IPS-18a (cell line): ENCODE measurements around the gene GOLGA8S.
"Not testable (repeated sequence)": the region's sequence is repeated elsewhere in the genome, so short reads cannot be mapped to it uniquely, and the experiment has no call there.

Experiments used
- H3K27ac ChIP-seq: one replicate; pipeline ENCODE4 v1.5.1; 2013; ENCODE audit warnings: low read length
- H3K27me3 ChIP-seq: one replicate; pipeline ENCODE4 v1.6.1; 2013; ENCODE audit warnings: mild to moderate bottlenecking, low read length; ENCODE audit not compliant: control insufficient read depth, insufficient read depth
- H3K36me3 ChIP-seq: one replicate; pipeline ENCODE4 v1.6.1; 2013; ENCODE audit warnings: low read depth, low read length; ENCODE audit not compliant: control insufficient read depth
- H3K4me1 ChIP-seq: one replicate; pipeline ENCODE4 v1.6.1; 2013; ENCODE audit warnings: low read depth, low read length; ENCODE audit not compliant: control insufficient read depth
- H3K4me3 ChIP-seq: one replicate; pipeline ENCODE4 v1.5.1; 2013; ENCODE audit warnings: low read length
- H3K9ac ChIP-seq: one replicate; pipeline ENCODE4 v1.6.1; 2013; ENCODE audit warnings: mild to moderate bottlenecking, low read length, moderate library complexity
- H3K9me3 ChIP-seq: one replicate; pipeline ENCODE4 v1.6.1; 2013; ENCODE audit warnings: low read depth, low read length; ENCODE audit not compliant: control insufficient read depth

Gene GOLGA8S

DNA sequence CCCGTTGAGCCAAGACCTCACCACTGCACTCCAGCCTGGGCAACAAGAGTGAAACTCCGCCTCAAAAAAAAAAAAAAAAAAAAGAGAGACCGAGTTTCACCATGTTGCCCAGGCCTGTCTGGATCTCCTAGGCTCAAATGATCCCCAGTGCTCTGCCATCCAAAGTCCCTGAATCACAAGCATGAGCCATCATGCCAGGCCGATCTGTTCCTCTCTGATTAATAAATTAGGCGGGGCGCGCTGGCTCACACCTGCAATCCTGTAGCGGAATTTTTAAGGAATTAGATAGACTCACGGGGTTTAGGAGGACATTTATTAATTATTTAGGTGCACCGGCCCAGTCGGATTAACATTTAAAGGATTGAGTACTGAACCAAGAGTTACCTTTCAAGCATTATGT lies 19.7 kb downstream of the GOLGA8S start:
- H3K27ac ChIP-seq, H3K36me3 ChIP-seq: not testable (repeated sequence)
- peaks cover 25% of the 10 kb centered on the region for H3K9me3 ChIP-seq

GRCh38 chr15:23378946-23379345 lies 24.4 kb downstream of the GOLGA8S start:
- not testable (repeated sequence) for H3K27ac ChIP-seq, H3K36me3 ChIP-seq, H3K9ac ChIP-seq, H3K4me1 ChIP-seq, H3K4me3 ChIP-seq, H3K27me3 ChIP-seq
- H3K9me3 ChIP-seq: peaks cover 25% of the 10 kb centered on the region

More for the DNA sequence above, 19.7 kb downstream of the GOLGA8S start:
- H3K27me3 ChIP-seq, H3K4me3 ChIP-seq, H3K4me1 ChIP-seq, H3K9ac ChIP-seq: not testable (repeated sequence)

DNA sequence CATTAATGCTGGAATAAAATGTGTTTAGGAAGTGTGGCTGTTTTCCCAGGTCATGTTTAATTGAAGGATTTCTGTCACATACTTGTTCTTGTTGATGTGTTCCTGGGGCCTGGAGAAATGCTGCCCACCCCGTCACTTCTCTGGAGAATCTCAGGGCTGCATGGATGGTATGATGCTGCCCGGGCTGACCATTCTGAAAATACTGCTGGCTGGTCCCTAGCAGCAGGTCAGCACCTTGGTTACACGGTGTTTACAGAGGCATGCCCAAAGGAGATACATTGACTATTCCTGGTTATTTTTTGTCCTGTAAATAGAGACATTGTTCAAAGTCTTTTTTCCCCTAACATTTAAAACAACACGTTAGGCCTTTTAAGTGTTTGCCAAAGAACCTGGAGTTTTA lies 26.2 kb downstream of the GOLGA8S start:
- not testable (repeated sequence) for H3K27me3 ChIP-seq, H3K36me3 ChIP-seq, H3K27ac ChIP-seq, H3K9ac ChIP-seq, H3K4me1 ChIP-seq, H3K4me3 ChIP-seq
- peaks cover 18% of the 10 kb centered on the region for H3K9me3 ChIP-seq

- H3K9me3 ChIP-seq: peaks cover 17% of the 10 kb centered on the region
- not testable (repeated sequence) for H3K4me1 ChIP-seq, H3K27me3 ChIP-seq, H3K27ac ChIP-seq, H3K36me3 ChIP-seq, H3K9ac ChIP-seq, H3K4me3 ChIP-seq
Observed at GRCh38 chr15:23381192-23381591, 26.6 kb downstream of the GOLGA8S start.

DNA sequence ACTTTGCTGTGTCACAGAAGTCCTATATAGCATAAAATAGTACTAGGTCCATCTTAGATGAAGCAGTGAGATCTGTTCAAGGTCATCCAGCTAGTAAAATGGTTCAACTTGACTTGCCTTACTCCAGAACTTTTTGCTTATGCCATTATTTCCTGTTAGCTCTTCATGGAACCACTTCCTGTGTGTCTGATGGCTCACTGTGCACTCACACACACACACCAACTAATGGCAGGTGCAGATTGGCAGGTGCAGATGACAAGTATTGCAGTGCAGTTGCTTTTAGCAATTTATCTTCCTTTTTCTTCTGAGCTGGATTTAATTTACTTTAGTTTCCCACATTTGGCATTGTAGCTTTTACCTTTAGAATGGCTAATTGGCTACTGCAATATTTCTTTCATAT lies 29.8 kb downstream of the GOLGA8S start:
- Histone ChIP-seq H3K36me3 (no peaks in the 10 kb centered on the region), H3K27me3 (no peaks in the 10 kb centered on the region), H3K9ac (no peak overlapping the region), H3K4me3 (no peak overlapping the region), H3K27ac (no peak overlapping the region), H3K4me1 (no peaks in the 10 kb centered on the region), H3K9me3 (no peaks in the 10 kb centered on the region)

DNA sequence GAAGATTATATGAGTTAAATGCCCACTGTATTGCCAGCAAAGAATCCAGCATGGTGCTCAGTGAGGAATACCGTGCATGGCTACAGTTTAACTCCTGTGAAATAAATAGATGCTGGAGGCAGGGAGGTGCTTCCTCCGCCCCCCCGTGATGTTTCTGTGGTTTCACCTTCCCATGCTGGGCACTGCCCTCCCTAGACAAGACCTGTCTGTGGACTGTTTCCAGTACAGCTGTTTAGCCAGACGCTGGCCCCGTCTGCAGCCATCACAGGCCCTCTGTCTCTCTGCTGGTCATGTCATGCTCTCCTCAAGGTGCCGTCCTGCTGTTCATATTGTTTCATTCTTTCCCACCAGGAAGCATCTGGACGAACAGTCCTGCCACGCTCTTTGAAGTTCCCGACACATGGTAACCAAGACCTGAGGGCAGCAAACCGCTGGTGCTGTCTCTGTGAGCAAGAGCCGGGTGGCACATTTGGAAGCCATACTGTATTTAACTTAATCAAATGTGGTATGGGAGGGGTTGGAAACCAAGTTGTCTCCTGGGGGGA lies 31.4 kb downstream of the GOLGA8S start:
- Histone ChIP-seq H3K4me3 (no peak overlapping the region), H3K27ac (no peak overlapping the region), H3K9me3 (peaks cover 3% of the 10 kb centered on the region), H3K4me1 (no peaks in the 10 kb centered on the region), H3K9ac (no peak overlapping the region), H3K27me3 (no peaks in the 10 kb centered on the region), H3K36me3 (no peaks in the 10 kb centered on the region)

DNA sequence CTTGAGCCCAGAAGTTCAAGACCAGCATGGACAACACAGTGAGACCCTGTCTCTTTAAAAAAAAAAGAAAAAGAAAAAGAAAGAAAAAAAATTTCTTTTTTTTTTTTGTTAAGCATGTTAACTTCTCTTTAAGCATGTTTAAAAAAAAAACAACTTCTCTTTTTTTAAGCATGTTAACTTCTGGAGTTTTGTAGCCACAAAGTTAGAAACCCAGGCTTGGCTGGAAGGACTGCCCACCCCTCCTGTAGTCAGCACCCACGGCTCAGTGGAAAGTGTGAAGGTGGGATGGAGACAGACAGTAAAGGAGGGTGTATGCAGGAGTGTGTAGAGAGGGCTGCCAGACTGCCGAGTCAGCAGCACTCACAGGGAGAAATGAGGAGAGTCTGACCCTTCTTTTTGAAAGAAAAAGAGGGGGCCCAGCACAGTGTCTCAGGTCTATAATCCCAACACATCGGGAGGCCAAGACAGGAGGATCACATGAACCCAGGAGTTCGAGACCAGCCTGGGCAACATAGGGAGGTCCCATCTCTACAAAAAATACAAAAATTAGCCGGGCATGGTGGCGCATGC lies 33.2 kb downstream of the GOLGA8S start:
- H3K27ac ChIP-seq: no peak overlapping the region
- H3K4me1 ChIP-seq: no peaks in the 10 kb centered on the region
- H3K36me3 ChIP-seq: no peaks in the 10 kb centered on the region
- H3K4me3 ChIP-seq: no peak overlapping the region
- H3K27me3 ChIP-seq: no peaks in the 10 kb centered on the region
- peaks cover 3% of the 10 kb centered on the region for H3K9me3 ChIP-seq
- H3K9ac ChIP-seq: no peak overlapping the region

DNA sequence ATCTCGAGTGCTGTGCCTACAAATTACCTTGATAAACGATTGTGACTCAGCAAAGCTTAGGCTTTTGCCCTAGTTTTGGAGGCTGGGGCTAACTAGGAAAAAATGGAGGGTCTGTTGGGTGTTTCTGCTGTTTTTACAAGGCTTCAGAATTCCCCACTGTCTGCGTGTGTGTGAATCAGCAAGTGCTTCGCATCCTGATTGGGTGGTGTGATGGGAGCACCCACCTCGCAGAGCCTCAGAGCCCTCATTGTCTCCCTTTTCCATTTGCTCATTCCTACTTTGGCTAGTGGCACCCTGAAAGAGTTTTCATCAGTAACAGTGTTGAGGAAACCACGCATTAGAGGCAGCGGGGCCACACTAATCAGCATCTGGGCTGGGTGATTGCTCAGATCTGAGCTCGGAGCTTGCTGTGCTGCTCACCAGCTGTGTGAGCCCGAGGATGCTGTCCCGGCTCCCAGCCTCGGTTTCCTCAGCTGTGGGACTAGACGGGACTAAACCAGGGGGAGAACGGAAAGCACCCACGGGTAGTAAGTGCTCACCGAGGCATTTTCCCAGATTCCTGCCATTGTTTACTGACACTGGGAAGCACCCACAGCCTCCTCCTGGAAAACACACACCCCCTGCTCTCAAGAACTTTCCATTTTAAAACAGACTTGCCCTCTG lies 40.6 kb downstream of the GOLGA8S start:
- H3K27ac ChIP-seq: no peak overlapping the region
- H3K4me1 ChIP-seq: no peaks in the 10 kb centered on the region
- H3K9me3 ChIP-seq: peaks cover 3% of the 10 kb centered on the region
- H3K4me3 ChIP-seq: no peak overlapping the region
- no peaks in the 10 kb centered on the region for H3K36me3 ChIP-seq
- H3K9ac ChIP-seq: no peak overlapping the region
- H3K27me3 ChIP-seq: no peaks in the 10 kb centered on the region

DNA sequence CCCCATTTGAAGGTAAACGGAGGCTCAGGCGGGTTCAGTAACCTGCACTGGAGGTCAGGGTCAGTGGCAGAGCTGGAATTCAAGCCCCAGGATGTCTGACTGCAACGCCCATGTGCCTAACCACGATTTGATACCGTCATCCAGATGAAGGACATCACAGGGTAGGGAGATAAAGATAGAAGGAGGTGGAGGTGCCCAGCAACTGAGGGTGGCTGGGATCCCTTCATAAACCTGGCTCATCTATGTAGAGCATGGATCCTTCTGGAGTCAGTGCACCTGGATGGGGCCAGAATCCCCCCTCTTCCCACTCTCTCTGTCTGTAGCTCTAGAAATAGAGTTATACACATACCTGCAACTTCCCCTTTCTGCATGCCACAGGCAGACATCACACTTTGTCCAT lies 41.3 kb downstream of the GOLGA8S start:
- H3K4me3 ChIP-seq: no peak overlapping the region
- no peak overlapping the region for H3K9ac ChIP-seq
- no peaks in the 10 kb centered on the region for H3K4me1 ChIP-seq
- no peaks in the 10 kb centered on the region for H3K36me3 ChIP-seq
- no peaks in the 10 kb centered on the region for H3K27me3 ChIP-seq
- no peak overlapping the region for H3K27ac ChIP-seq
- H3K9me3 ChIP-seq: no peaks in the 10 kb centered on the region

GRCh38 chr15:23397779-23398178 lies 43.2 kb downstream of the GOLGA8S start:
- no peak overlapping the region for H3K27ac ChIP-seq
- H3K27me3 ChIP-seq: no peaks in the 10 kb centered on the region
- H3K9me3 ChIP-seq: no peaks in the 10 kb centered on the region
- no peaks in the 10 kb centered on the region for H3K4me1 ChIP-seq
- H3K9ac ChIP-seq: no peak overlapping the region
- no peak overlapping the region for H3K4me3 ChIP-seq
- H3K36me3 ChIP-seq: no peaks in the 10 kb centered on the region

- not testable (repeated sequence) for H3K9me3 ChIP-seq, H3K36me3 ChIP-seq, H3K27ac ChIP-seq, H3K4me1 ChIP-seq, H3K27me3 ChIP-seq, H3K9ac ChIP-seq, H3K4me3 ChIP-seq
Observed at GRCh38 chr15:23398357-23398756, 43.8 kb downstream of the GOLGA8S start.

- not testable (repeated sequence) for H3K9me3 ChIP-seq, H3K4me1 ChIP-seq, H3K9ac ChIP-seq, H3K36me3 ChIP-seq, H3K27ac ChIP-seq, H3K4me3 ChIP-seq, H3K27me3 ChIP-seq
Observed at GRCh38 chr15:23399207-23399606, 44.7 kb downstream of the GOLGA8S start.
